NCI-H2171 (cell line): Measurements from ENCODE around the gene ABCA9.

Source experiments
- DNase-seq: peaks from one replicate; lab custom pipeline; 2025; lab: John Stamatoyannopoulos, UW

The ABCA9 gene

DNA sequence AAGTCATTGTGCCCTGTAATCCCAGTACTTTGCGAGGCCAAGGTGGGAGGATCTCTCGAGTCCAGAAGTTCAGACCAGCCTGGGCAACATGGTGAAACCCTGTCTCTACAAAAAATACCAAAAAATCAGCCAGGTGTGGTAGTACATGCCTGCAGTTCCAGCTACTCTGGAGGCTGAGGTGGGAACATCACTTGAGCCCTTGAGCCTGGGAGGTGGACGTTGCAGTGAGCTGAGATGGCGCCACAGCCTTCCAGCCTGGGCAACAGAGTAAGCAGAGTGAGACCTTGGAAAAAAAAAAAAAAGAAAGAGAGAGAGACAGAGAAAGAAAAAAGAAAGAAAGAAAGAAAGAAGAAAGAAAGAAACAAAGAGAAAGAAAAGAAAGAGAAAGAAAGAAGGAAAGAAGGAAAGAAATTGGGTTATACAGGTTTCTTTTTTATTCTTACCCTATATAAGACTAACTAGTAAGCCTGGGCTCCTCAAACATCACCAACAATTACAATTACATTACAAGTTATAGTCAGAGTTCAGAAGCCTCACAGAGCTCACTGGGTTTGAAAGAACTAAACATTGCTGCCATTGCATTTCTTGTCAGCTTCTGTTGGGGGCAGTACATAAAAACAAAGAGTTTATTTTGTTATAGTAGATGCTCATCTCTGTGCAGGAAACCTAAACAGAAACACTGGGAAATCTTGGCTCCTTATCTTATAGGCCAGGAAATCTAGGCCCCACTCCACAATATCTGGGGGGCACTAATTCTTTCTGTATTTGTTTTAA is 6.7 kb upstream of the ABCA9 start:
- DNase-seq = no peak

DNA sequence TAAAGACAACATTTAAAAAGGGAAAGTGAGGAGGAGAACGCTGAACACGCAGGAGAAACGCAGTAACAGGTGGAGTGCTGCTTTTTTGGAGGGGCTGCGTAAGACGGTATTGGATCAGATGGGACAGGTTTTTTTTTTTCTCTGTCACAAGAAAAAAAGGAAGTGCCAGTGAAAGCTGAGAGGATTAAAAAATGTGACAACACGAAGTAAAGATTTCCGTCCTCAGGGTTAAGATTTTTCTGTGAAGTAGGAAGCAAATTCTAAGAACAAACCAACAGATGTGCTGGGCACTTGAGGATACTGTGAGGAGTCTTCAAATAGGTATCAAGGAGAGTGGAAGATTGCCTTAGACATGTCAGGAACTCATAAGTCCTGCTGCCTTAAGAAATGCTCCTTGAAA is 5.8 kb upstream of the ABCA9 start:
- no peak for DNase-seq

GRCh38 chr17:69065113-69065512 is 4.4 kb upstream of the ABCA9 start:
- no peak for DNase-seq

- DNase-seq = no peak
These were observed 3.7 kb upstream of the ABCA9 start for GRCh38 chr17:69064476-69064875.

- no peak for DNase-seq
These were observed 3.3 kb upstream of the ABCA9 start for GRCh38 chr17:69064001-69064400.

- no peak for DNase-seq
These were observed 2.3 kb upstream of the ABCA9 start for GRCh38 chr17:69062860-69063581.

GRCh38 chr17:69061721-69062556 is 1.2 kb upstream of the ABCA9 start:
- no peak for DNase-seq

GRCh38 chr17:69059458-69060175 is 1.1 kb downstream of the ABCA9 start:
- DNase-seq = no peak

- DNase-seq = no peak
These were observed 2.6 kb downstream of the ABCA9 start for GRCh38 chr17:69058165-69058564.

GRCh38 chr17:69057280-69057679 is 3.4 kb downstream of the ABCA9 start:
- no peak for DNase-seq

GRCh38 chr17:69056179-69056823 is 4.4 kb downstream of the ABCA9 start:
- DNase-seq = no peak

GRCh38 chr17:69055334-69055733 is 5.4 kb downstream of the ABCA9 start:
- DNase-seq = no peak

DNA sequence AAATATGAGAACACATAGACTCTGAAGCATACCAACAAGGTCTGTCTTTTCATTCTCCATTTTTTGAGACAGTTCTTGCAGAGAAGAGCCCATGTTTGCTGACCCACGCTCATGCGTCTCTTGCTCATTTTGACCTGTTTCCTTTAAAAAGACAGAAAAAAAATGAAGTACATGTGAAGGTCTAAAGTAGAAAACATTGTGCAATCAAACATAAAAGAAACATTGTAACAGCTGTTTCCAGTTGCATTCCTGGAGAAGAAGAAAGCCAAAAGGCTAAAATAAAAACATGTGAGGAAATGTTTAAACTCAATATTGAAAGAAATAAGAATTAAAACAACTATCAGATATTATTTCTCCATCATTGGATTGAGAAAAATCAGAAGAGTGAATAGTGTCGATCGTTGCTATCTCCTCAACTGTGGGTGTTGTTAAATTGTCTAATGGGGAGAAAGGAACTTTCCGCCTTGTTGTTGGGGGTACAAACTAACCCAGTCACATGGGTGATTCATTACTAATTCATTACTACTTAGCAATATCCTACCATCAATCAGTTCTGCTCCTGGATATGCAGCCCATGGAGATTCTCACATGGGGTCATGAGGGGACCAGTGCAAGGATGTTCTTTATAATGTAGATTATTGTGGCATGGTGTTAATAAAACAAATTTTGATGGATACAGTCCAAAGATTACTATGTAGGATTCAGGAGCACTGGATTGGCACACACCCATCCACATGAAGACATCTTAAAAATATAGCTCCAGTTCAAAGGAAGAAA is 9.5 kb downstream of the ABCA9 start:
- no peak for DNase-seq

DNA sequence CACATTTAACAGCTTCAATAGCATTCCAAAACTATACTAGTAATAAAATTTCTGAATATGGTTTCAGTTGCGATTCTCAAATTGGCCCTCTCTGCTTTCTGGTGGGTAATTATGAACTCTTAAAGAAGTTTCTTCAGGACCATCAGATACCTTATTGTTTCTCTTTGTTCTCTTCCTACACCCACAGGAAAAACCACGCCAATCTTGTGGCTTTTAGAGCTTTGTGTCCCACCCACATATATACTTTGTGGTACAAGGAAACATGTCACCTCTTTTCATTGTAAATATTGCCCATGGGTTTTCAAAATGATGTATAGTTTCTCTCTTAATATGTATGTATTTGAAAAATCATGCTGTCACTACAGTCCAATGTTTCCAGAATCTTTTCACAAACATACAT is 12.1 kb downstream of the ABCA9 start:
- no peak for DNase-seq

- no peak for DNase-seq
These were observed 13.1 kb downstream of the ABCA9 start for GRCh38 chr17:69047368-69048263.

GRCh38 chr17:69046121-69046807 is 14.5 kb downstream of the ABCA9 start:
- DNase-seq = no peak

DNA sequence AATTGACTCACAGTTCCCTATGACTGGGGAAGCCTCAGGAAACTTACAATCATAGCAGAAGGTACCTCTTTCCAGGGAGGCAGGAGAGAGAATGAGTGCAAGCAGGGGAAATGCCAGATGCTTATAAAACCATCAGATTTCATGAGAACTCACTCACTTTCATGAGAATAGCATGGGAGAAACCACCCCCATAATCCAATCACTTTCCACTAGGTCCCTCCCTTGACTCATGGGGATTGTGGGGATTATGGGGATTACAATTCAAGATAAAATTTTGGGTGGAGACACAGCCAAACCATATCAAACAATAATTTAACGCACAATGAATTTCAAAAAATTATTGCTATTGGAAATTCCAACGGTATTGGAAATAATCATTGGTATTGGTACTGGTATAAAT is 15.1 kb downstream of the ABCA9 start:
- DNase-seq = no peak

GRCh38 chr17:69044371-69044770 is 16.4 kb downstream of the ABCA9 start:
- DNase-seq = no peak

DNA sequence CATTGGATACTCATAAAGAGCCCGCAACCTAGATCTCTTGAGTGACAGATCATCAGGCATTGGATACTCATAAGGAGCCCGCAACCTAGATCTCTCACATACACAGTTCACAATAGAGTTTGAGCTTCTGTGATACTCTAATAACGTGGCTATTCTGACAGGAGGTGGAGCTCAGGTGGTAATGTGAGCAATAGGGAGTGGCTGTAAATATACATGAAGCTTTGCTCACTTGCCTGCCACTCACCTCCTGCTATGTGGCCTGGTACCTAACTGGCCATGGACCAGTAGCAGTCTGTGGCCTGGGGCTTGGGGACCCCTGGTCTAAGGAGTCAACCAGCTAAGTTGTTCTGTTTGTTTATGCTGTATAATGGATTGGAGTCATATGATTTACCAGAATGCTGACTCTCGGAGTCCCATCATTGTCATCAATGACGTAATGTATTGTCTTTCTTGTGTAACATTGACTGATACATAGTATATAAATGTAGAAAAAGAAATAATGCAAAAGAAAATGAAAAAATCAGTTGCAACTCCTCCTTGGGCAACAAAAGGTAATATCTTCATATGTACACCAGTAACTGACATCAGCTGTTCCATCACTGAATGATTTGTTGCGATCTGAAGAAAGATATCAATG is 17.5 kb downstream of the ABCA9 start:
- no peak for DNase-seq
